Left forelimb (tissue), 1 donor: Measurements from ENCODE around the gene INPP5B.
"Not testable (repeated sequence)": the region's sequence is repeated elsewhere in the genome, so short reads cannot be mapped to it uniquely, and the experiment has no call there.

Source experiments
- DNase-seq: peaks from one replicate; pipeline ENCODE4 v3.0.0-alpha.2; 2018; ENCODE audit warnings: low spot score

INPP5B gene

DNA sequence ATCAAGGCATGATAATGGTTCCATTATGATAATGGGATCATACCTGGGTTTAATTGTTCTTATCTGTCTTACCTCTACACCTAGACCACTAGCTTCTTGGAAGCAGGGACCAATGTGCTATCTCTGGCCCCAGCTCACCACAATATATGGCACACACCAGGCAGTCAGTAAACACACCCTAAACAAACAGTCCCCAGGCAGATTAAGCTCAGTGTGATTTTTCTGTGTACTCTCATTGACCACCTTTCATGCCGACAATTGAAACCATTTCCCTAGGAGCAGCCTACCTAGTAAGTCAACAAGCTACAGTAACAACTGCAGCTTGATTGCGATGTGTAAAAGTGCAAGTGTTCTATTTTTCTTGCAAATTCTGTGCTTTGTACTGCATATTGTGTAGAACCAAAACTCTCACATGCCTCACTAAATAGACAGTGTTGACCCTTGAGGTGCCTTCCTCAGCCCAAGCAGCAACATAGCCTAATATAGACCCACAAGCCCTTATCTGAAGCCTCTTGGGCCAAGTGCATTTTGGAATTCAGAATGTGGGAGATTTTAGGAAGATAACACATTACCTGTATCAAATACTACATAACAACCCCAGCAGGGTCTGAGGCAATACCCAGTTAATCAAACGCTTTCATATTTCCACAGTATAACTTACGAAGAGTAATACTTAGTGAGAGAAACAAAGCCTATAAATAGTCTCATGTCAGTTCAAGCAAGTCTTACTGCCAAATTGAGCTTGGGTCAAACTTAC, 32.0 kb downstream of the INPP5B start:
- no peak for DNase-seq

GRCh38 chr1:37911478-37911877, 35.4 kb downstream of the INPP5B start:
- not testable (repeated sequence) for DNase-seq

- not testable (repeated sequence) for DNase-seq
Observed at GRCh38 chr1:37910886-37911285, 36.0 kb downstream of the INPP5B start.

DNA sequence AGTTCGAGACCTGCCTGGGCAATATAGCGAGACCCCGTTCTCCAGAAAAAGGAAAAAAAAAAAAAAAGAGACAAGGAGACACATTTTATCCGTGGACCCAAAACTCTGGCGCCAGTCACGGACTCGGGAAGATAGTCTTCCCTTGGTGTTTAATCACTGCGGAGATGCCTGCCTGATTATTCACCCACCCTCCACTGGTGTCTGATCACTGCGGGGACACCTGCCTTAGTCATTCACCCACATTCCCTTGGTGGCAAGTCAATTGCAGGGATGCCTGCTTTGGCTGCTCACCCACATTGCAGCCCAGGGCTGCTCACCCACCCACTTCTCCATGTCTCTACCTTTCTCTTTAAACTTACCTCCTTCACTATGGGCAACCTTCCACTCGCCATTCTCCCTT, 38.3 kb downstream of the INPP5B start:
- DNase-seq = not testable (repeated sequence)

DNA sequence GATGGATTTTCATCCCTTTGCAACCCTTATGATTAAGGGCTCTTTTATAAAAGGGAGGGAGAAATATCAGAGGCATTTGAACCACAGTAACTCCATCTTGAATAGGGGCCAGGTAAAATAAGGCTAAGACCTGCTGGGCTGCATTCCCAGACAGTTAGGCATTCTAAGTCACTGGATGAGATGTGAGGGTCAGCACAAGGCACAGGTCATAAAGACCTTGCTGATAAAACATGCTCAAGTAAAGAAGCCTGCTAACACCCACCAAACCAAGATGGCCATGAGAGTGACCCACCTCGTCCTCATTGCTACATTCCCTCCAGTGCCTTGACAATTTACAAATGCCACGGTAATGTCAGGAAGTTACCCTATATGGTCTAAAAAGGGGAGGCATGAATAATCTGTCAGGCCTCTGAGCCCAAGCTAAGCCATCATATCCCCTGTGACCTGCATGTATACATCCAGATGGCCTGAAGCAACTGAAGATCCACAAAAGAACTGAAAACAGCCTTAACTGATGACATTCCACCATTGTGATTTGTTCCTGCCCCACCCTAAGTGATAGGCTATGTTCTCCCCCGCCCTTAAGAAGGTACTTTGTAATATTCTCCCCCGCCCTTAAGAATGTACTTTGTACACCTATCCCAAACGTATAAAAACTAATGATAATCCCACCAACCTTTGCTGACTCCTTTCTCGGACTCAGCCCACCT, 39.3 kb downstream of the INPP5B start:
- DNase-seq = not testable (repeated sequence)

DNA sequence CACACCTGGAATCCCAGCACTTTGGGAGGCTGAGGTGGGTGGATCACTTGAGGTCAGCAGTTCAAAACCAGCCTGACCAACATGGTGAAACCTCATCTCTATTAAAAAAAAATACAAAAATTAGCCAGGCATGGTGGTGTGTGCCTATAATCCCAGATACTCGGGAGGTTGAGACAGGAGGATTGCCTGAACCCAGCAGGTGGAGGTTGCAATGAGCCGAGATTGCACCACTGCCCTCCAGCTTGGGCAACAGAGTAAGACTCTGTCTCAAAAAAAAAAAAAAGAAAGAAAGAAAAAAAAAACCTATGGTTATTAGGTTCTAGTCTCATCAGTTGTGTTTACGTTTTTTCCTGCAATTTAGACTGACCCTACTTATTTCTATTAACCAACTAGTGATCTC, 40.3 kb downstream of the INPP5B start:
- not testable (repeated sequence) for DNase-seq

DNA sequence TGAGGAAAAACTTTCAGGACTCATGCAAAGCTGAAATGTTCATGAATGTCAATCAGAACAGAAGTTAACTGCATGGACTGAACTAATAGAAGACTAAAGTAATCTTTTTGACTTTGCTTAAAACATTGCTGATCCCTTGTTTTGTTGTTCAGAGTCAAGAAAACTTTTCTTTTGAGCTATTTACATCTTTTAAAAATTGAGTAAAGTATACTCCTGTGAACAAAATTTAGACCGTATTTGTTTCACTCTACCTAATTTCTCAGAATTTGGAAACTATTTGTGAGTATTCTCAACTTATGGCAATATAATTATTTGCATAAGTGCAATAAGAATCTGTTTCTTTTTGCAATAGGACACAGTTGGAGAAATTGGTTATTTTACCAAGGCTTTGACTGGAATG, 41.1 kb downstream of the INPP5B start:
- DNase-seq = no peak

DNA sequence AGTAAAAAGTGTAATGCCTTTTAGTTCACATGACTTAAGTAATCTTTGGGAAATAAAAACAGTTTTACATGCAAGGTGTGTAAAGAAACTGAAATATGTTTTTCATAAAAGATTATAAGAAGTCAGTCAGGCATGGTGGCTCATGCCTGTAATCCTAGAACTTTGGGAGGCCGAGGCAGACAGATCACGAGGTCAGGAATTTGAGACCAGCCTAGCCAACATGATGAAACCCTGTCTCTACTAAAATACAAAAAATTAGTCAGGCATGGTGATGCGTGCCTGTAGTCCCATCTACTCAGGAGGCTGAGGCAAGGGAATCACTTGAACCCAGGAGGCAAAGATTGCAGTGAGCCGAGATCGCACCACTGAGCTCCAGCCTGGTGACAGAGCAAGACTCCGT, 42.9 kb downstream of the INPP5B start:
- DNase-seq = not testable (repeated sequence)

GRCh38 chr1:37902983-37903382, 43.9 kb downstream of the INPP5B start:
- DNase-seq = no peak

DNA sequence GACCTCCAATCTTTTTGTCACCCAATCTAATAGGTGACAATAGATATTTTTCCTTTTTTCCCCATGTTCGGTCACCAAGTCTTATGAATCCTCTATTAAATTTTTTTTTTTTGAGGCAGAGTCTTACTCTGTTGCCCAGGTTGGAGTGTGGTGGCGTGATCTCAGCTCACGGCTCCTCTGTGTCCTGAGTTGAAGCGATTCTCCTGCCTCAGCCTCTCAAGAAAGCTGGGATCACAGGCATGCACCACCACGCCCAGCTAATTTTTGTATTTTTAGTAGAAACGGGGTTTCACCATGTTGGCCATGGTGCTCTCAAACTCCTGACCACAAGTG, 45.0 kb downstream of the INPP5B start:
- no peak for DNase-seq

GRCh38 chr1:37901191-37901892, 45.5 kb downstream of the INPP5B start:
- no peak for DNase-seq

GRCh38 chr1:37897563-37897962, 49.3 kb downstream of the INPP5B start:
- DNase-seq = not testable (repeated sequence)

- DNase-seq = no peak
Observed at GRCh38 chr1:37893673-37894072, 53.2 kb downstream of the INPP5B start.

- DNase-seq = no peak
Observed at GRCh38 chr1:37892151-37893047, 54.5 kb downstream of the INPP5B start.

DNA sequence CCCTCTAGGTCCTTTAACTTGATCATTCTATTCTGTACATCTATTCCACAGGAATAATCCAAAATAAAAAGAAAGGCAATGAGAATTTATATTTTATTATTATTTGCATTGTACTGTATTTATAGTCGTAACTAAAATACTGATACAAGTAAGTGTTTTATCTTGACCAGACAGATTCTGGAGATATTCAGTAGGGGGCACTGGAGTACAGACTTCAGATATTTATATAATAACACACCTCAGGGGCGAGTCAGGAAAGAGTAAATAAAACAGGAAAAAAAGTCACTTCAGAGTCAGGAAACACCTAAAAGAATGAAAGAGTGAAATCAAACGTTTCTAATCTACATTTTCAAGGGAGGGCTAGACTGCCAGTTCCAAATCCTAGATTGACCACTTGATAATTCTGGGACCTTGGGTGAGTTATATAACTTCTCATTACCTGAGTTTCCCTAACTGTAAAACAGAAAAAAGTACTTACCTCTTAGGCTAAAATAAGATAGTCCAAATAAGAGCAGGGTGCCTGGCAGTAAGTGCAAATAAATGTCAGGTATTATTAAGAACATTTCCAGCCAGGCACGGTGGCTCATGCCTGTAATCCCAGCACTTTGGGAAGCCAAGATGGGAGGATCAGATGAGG, 56.4 kb downstream of the INPP5B start:
- no peak for DNase-seq

DNA sequence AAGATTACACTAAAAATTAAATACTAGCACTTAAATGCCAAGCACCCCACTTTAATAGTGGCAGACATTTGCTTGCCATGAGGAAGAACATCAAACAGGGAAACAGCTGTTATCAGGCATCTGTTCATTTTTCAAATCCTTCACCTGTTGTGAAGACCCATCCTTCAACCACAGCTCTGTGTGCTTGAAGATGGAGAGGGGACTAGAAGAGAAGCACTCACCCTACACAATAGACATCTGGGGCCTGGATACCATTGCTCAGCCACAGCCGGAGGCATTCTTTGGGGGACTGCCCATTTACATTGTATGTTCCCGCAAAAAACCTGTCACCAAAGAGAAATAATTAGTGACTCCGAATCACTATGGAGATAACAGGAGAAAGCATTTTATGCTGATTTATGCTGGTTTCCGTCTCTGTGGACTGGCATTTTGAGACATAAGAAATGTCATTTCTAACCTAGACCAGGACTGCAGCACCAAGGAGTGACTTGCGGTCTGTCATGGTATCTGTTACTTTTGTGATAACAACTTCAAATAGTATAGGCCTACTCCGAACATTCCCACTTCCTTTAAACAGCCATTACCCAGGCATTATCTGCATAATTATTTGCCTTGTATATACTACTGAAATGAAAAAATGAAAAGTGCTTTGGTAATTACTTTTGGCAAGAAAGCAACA, 58.7 kb downstream of the INPP5B start:
- no peak for DNase-seq

- DNase-seq = no peak
Observed at GRCh38 chr1:37884145-37884544, 62.7 kb downstream of the INPP5B start.

DNA sequence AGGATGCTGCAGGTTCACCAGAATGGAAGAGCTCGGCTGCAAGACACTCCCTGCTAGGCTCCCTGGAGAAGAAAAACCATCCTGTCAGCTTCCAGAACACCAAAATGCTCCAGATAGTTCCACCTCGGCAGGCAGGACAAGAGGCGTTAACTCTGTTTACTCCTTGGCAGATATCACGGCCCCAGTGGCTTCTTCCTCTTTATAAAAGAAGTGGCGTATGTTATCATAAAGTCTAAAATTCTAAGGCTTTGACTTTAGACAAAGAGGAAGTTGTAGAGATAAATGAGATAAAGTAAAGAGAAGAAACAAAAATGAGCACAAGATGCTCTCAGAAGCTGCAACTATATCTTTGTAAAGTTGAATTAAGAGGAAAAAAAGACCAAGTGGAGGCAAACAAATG, 63.2 kb downstream of the INPP5B start:
- no peak for DNase-seq

DNA sequence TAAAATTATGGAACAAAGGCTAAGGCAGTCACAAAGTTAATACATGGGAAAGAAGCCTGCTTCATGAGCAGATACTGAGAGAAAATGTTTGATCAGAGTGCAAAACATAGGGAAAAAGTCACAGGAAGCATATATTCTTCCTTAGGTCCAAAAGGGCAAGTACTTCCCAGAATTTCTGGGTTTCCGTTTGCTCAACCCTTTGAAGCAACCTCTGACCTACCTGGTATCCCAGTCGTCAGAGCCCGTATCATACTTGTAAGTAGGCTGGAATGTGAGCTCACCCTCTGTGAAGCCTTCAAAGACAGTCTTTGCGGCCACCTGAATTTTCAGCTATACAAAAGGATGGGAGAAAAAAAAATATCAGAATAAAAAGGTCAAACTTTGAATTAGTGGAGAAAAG, 67.0 kb downstream of the INPP5B start:
- no peak for DNase-seq

DNA sequence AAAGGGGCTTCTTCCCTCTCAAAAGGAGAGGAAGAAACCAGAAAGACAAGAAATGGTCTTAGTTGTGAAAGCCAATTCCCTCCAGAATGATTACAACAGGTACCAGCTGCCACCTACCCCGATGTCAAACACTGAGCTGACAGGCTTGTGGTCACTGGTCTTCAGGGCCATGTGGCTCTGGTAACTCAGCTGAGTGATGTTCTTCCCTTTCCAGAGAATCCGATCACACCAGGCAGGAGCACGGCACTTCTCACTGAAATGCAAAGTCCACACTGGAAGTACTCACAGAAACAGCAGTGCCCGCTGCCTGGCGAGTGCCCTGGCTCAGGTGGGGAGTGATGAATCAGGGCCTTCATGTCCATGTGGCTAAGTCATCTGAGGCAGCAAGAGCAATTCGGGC, 68.8 kb downstream of the INPP5B start:
- no peak for DNase-seq

GRCh38 chr1:37875833-37876232, 71.0 kb downstream of the INPP5B start:
- no peak for DNase-seq
